Vagina (tissue), 2 donors: ENCODE measurements around the gene KIAA2012. TPM values are rescaled to one million over a fixed set of nuclear protein-coding genes. Genes with fewer than 3 reads are reported as not detected.
A peak's percentile ranks its signal among the peaks of the same experiment; 100 is the strongest.

Source experiments
- DNase-seq, 2 donors: peaks; one replicate each; pipeline ENCODE4 v3.0.0-alpha.2; 2017; ENCODE audit errors: extremely low spot score in 2 of 2
- H3K27ac ChIP-seq: fragments of 200-600 bp; sonication (generic); one replicate; pipeline ENCODE4 v1.5.1; 2019
- H3K27me3 ChIP-seq: fragments of 200-600 bp; sonication (generic); one replicate; pipeline ENCODE4 v1.5.1; 2019
- H3K36me3 ChIP-seq, 2 donors: fragments of 200-600 bp; sonication (generic); one replicate each; pipeline ENCODE4 v1.5.1; 2017 to 2019
- H3K4me1 ChIP-seq: fragments of 200-600 bp; sonication (generic); one replicate; pipeline ENCODE4 v1.5.1; 2019
- H3K4me3 ChIP-seq, 2 donors: fragments of 200-600 bp; sonication (generic); 1 replicate in 1 of 2; 2 replicates in 1 of 2; pipeline ENCODE4 v1.5.1; 2016 to 2019
- H3K9me3 ChIP-seq: fragments of 200-600 bp; sonication (generic); one replicate; pipeline ENCODE4 v1.5.1; 2019
- POLR2A ChIP-seq, 2 donors: fragments of 450-650 bp; IDR thresholded peaks; one replicate each; pipeline ENCODE4 v1.6.1; 2017; ENCODE audit warnings: antibody characterized with exemption in 2 of 2, mild to moderate bottlenecking in 2 of 2, moderate library complexity in 2 of 2
- POLR2AphosphoS5 ChIP-seq, 2 donors: sonication (generic); formaldehyde crosslinking; IDR thresholded peaks; one replicate each; pipeline ENCODE4 v1.9.0; 2017; ENCODE audit warnings: antibody characterized with exemption in 2 of 2, mild to moderate bottlenecking in 2 of 2, low read depth in 1 of 2; ENCODE audit not compliant: insufficient read depth in 1 of 2
- intact Hi-C: fragments of 100-400 bp; cut with DNase I; formaldehyde crosslinking; loops from one replicate; pipeline ENCODE4 v1.15.1; 2023
- total RNA-seq: library from RNA; depleted of rRNA; stranded (reverse); fragments of >200 nt; gene quantifications from one replicate; pipeline ENCODE4 v1.2.3, GENCODE V29; 2016
- TF ChIP-seq, protein P1 (sequence below), 3 experiments: fragments of 450-650 bp in 2 of 3; fragments of 200-600 bp in 1 of 3; sonication (generic) in 1 of 3; IDR thresholded peaks; one replicate each; pipeline ENCODE4 v1.5.1; 2017 to 2019; ENCODE audit warnings: antibody characterized with exemption in 3 of 3, mild to moderate bottlenecking in 2 of 3, moderate library complexity in 2 of 3

Gene KIAA2012
- total RNA-seq, 1 donor from 2014 or later = not detected

DNA sequence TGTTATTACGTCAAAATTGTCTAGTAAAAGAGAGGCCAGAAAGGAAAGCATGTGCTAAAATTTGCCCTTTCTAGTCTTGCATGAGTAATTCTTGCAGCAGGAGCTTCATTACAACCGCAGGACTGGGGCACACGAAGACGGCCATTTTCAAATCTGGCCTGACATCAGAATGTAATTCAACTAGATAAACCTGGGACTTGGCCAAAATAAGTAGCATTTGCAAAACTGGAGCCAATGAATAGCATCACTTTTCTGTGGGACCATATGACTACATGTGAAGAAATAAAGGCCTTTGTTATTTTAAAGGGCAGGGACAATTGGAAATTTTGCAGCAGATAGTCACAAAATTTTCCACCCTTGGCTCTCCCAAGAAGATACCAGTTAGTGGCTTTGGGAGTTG is 42.4 kb upstream of the KIAA2012 start:
- Histone ChIP-seq H3K4me3 (no peak overlapping the region), H3K27me3 (no peaks in the 10 kb centered on the region), H3K36me3 (no peaks in the 10 kb centered on the region), H3K9me3 (no peaks in the 10 kb centered on the region), H3K4me1 (peaks cover 12% of the 10 kb centered on the region), H3K27ac (no peak overlapping the region)
- DNase-seq = no peak
- intact Hi-C loops = loop anchor here (5.0 to 10.0 kb wide), 2 partner anchors 146 to 223 kb away; partner anchors contain the start of gene CDK15
- TF ChIP-seq POLR2AphosphoS5 (IDR thresholded peaks at IDR 0.05; ENCODE audit: insufficient read depth in 1 of 2, low read depth in 1 of 2) = no peak
- no peak for TF ChIP-seq POLR2A (IDR thresholded peaks at IDR 0.05)
- TF ChIP-seq, protein P1, sequence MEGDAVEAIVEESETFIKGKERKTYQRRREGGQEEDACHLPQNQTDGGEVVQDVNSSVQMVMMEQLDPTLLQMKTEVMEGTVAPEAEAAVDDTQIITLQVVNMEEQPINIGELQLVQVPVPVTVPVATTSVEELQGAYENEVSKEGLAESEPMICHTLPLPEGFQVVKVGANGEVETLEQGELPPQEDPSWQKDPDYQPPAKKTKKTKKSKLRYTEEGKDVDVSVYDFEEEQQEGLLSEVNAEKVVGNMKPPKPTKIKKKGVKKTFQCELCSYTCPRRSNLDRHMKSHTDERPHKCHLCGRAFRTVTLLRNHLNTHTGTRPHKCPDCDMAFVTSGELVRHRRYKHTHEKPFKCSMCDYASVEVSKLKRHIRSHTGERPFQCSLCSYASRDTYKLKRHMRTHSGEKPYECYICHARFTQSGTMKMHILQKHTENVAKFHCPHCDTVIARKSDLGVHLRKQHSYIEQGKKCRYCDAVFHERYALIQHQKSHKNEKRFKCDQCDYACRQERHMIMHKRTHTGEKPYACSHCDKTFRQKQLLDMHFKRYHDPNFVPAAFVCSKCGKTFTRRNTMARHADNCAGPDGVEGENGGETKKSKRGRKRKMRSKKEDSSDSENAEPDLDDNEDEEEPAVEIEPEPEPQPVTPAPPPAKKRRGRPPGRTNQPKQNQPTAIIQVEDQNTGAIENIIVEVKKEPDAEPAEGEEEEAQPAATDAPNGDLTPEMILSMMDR (IDR thresholded peaks at IDR 0.05) = no peak

DNA sequence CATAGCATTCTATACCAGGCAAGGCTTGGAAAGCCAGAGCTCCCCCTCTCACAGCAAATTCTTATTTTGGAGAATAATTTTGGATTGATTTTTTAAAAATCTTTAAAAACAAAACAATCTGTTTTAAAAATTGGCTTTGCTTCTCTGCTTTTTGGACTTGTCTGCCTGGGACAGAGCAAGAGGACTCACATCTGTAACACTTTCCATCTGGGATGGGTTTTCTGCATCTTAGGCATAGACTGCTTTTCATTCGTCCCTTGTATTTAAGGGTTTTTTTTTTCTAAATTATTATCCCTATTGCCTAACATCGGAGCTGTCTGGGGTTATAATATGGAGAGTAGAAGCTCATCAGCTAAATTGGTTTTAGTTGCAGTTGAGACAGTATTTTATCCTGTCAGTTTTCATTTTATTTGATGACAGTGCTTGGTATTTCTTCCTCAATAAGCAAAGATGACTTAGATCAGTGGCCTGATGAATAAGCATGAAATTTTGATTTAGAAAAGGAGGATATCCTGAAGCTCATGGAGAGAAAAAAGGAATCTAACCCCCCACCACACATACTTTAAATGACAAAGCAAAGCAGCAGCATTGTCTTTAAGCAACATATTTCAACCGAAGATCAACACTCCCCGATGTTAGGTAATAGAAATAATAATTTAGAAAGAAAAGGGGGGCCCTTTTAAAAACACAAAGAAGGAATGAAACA is 41.7 kb upstream of the KIAA2012 start:
- H3K4me1 ChIP-seq = peaks cover 19% of the 10 kb centered on the region
- H3K27ac ChIP-seq = peak overlapping the region; percentile 92
- no peaks in the 10 kb centered on the region for H3K9me3 ChIP-seq
- TF ChIP-seq POLR2A (IDR thresholded peaks at IDR 0.05) (no peak), POLR2AphosphoS5 (IDR thresholded peaks at IDR 0.05; ENCODE audit: insufficient read depth in 1 of 2, low read depth in 1 of 2) (no peak)
- TF ChIP-seq, protein P1 (IDR thresholded peaks at IDR 0.05) = no peak
- no peaks in the 10 kb centered on the region for H3K27me3 ChIP-seq
- H3K36me3 ChIP-seq = no peaks in the 10 kb centered on the region
- H3K4me3 ChIP-seq = peak overlapping the region in 1 of 2 donors; percentile 64
- DNase-seq = no peak
- intact Hi-C loops = loop anchor here (5.0 to 10.0 kb wide), 2 partner anchors 147 to 224 kb away; partner anchors contain the start of gene CDK15

DNA sequence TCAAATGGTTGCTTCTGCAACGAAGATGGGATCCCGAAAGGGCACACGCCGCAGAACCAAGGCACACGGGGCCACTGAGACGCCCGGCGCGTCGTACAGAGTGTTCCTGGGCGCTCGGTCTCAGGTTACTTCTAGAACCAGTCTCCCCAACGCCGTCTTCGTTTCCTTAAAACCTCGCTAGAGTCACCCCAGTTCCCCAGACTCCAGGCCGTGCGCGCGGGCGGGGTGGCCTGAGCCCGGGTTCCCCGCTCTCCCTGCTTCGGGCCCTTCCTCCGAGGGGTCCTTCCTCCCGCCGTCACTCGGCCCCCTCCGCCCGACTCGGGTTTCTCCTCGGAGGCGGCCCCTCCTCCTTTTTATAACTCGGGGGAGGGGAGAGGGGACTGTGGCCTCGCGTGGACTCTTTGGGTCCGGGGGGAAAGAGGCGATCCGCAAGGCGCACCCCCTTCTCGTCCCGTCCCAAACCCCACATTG is 40.2 kb upstream of the KIAA2012 start:
- peak overlapping the region; percentile 92 for H3K27ac ChIP-seq
- no peaks in the 10 kb centered on the region for H3K27me3 ChIP-seq
- H3K36me3 ChIP-seq = no peaks in the 10 kb centered on the region
- no peaks in the 10 kb centered on the region for H3K9me3 ChIP-seq
- TF ChIP-seq, protein P1 (IDR thresholded peaks at IDR 0.05) = no peak
- TF ChIP-seq POLR2A (IDR thresholded peaks at IDR 0.05) = no peak
- TF ChIP-seq POLR2AphosphoS5 (IDR thresholded peaks at IDR 0.05; ENCODE audit: insufficient read depth in 1 of 2, low read depth in 1 of 2) = no peak
- DNase-seq = no peak
- peaks cover 24% of the 10 kb centered on the region for H3K4me1 ChIP-seq
- intact Hi-C loops = loop anchor here (5.0 to 10.0 kb wide), 2 partner anchors 148 to 226 kb away; partner anchors contain the start of gene CDK15
- H3K4me3 ChIP-seq = peak overlapping the region; percentile 64 to 84

DNA sequence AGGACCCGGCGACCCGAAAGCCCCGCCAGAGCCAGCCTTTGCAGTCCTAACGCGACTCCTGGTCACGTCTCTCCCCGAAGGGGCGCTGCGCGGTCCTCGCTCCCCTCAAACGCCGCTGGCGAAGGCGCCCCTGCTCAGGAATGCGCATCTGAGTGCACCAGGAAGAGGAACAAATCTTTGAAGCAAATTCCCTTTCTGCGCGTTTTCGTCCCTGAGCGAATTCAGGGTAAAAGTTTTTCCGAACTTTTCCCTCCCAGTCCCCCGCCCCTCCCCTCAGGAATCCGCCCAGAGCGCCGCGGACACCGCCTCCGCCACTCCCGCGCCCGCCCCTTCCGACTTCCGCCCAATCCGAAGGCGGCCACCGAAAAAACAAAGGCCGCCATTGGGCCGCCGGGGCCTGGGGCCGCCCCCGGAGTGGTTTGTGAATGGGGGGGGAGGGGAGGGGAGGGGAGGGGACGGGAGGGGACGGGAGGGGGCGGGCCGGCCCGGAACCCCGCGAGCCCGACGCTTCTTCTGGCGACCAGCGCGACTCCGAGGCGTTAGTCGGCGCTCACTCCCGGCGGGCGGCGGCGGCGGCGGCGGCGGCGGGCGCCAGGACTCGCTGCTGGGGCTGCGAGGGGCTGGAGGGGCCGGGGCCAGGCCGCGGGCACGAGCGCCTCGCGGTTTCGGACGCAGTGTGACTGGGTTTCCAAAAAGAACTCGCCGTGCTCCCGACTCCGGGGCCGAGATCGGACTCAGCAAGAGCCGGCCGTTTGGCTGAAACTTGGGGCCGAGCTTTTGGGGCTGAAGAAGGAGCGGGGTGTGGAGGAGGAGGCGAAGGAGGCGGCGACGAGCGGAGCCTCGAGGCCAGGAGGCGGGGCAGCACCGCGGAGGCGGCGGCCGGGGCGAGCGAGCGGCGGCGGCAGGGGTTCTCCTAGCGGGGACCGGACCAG is 39.5 kb upstream of the KIAA2012 start, which contains the start of gene FZD7:
Gene FZD7, plus strand, starts transcription at position 539 of the 932 bp plus-strand sequence. CDS start 793 bp downstream, outside the sequence.
- Histone ChIP-seq H3K36me3 (no peaks in the 10 kb centered on the region), H3K27ac (peak within 1 kb of the TSS; percentile 92), H3K9me3 (no peaks in the 10 kb centered on the region), H3K4me3 (peak within 1 kb of the TSS; percentile 64 to 84), H3K4me1 (peaks cover 28% of the 10 kb centered on the region), H3K27me3 (no peaks in the 10 kb centered on the region)
- peak in 1 of 2 donors; percentile 89 for TF ChIP-seq POLR2A (IDR thresholded peaks at IDR 0.05)
- TF ChIP-seq POLR2AphosphoS5 (IDR thresholded peaks at IDR 0.05; ENCODE audit: insufficient read depth in 1 of 2, low read depth in 1 of 2) = peak in 1 of 2 donors; percentile 92
- TF ChIP-seq, protein P1 (IDR thresholded peaks at IDR 0.05) = no peak
- no peak for DNase-seq
- intact Hi-C loops = loop anchor here (5.0 to 10.0 kb wide), 2 partner anchors 149 to 226 kb away; partner anchors contain the start of gene CDK15
